ENCODE results near the gene RTP3.

The RTP3 gene

DNA sequence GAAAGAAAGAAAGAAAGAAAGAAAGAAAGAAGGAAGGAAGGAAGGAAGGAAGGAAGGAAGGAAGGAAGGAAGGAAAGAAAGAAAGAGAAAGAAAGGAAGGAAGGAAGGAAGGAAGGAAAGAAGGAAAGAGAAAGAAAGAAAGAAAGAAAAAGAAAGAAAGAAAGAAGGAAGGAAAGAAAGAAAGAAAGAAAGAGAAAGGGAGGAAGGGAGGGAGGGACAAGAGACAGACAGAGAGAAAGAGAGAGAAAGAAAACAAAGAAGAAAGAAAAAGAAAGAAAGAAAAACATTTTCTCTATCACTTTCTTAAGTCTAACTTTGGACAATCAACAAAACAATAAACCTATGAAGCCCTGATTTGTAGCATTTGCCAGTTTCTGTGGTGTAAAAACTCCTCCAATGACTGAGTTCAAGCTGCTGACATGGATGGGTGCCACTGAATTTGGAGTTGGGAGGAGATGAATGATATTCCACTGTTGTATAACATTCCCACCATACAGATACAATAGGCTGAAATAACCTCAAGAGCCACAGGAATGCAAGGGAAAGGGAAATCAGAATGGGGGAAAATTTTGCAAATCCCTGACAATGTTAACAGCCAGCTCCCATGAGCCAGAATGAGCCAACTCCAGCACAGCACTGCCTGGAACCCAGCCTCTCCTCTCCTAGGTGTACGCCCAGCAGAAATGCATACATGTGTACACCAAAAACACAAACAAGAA is 15.0 kb upstream of the RTP3 start:
- Histone ChIP-seq H3K27me3 (ENCODE audit: insufficient read depth, low read length) (no peaks in the 10 kb centered on the region), H3K9me3 (ENCODE audit: low read length) (no peaks in the 10 kb centered on the region), H3K79me2 (ENCODE audit: insufficient read depth, low read length) (no peaks in the 10 kb centered on the region), H3K9ac (ENCODE audit: low read length) (no peak overlapping the region), H3K27ac (ENCODE audit: low read depth, low read length, poor library complexity, severe bottlenecking) (no peak overlapping the region), H3K4me2 (ENCODE audit: low read length) (no peak overlapping the region), H3K4me1 (ENCODE audit: insufficient read depth, low read length, severe bottlenecking) (no peaks in the 10 kb centered on the region), H4K20me1 (ENCODE audit: insufficient read depth, low read length) (no peaks in the 10 kb centered on the region), H3F3A (ENCODE audit: insufficient read depth, low read length) (no peaks in the 10 kb centered on the region), H3K9me2 (ENCODE audit: low read depth, low read length) (no peaks in the 10 kb centered on the region), H3K36me3 (ENCODE audit: insufficient read depth, low read length) (no peaks in the 10 kb centered on the region), H2AFZ (ENCODE audit: low read length) (no peak overlapping the region), H3K4me3 (ENCODE audit: low read depth, low read length, poor library complexity, severe bottlenecking) (no peak overlapping the region)
- TF ChIP-seq, protein P1, sequence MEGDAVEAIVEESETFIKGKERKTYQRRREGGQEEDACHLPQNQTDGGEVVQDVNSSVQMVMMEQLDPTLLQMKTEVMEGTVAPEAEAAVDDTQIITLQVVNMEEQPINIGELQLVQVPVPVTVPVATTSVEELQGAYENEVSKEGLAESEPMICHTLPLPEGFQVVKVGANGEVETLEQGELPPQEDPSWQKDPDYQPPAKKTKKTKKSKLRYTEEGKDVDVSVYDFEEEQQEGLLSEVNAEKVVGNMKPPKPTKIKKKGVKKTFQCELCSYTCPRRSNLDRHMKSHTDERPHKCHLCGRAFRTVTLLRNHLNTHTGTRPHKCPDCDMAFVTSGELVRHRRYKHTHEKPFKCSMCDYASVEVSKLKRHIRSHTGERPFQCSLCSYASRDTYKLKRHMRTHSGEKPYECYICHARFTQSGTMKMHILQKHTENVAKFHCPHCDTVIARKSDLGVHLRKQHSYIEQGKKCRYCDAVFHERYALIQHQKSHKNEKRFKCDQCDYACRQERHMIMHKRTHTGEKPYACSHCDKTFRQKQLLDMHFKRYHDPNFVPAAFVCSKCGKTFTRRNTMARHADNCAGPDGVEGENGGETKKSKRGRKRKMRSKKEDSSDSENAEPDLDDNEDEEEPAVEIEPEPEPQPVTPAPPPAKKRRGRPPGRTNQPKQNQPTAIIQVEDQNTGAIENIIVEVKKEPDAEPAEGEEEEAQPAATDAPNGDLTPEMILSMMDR (IDR thresholded peaks at IDR 0.05; ENCODE audit: low read length), result no peak
- no peak for TF ChIP-seq EZH2 (IDR thresholded peaks at IDR 0.05; ENCODE audit: borderline replicate concordance, low read length)

DNA sequence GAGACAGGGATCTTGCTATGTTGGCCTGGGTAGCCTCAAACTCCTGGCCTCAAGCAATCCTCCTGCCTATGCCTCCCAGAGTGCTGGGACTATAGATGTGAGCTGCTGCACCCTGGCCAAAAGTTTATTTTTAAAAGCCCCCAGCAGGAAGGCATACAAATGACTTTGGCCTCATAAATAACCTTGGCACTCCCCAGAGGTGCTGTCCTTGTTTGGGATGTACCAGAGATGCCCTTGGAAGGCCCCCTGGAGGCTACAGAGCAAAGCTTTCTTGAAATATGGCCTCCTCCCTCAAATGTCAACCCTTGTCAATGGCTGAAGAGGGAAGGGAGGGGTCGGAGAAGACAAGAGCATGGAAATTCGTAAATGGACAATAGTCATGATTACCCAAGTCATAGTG is 14.0 kb upstream of the RTP3 start:
- Histone ChIP-seq H3K27ac (ENCODE audit: low read depth, low read length, poor library complexity, severe bottlenecking) (no peak overlapping the region), H2AFZ (ENCODE audit: low read length) (no peak overlapping the region), H3K9ac (ENCODE audit: low read length) (no peak overlapping the region), H3K4me3 (ENCODE audit: low read depth, low read length, poor library complexity, severe bottlenecking) (no peak overlapping the region), H3K27me3 (ENCODE audit: insufficient read depth, low read length) (no peaks in the 10 kb centered on the region), H3K79me2 (ENCODE audit: insufficient read depth, low read length) (no peaks in the 10 kb centered on the region), H3K36me3 (ENCODE audit: insufficient read depth, low read length) (no peaks in the 10 kb centered on the region), H3K4me2 (ENCODE audit: low read length) (no peak overlapping the region), H4K20me1 (ENCODE audit: insufficient read depth, low read length) (no peaks in the 10 kb centered on the region), H3K9me2 (ENCODE audit: low read depth, low read length) (no peaks in the 10 kb centered on the region), H3K4me1 (ENCODE audit: insufficient read depth, low read length, severe bottlenecking) (no peaks in the 10 kb centered on the region), H3K9me3 (ENCODE audit: low read length) (no peaks in the 10 kb centered on the region), H3F3A (ENCODE audit: insufficient read depth, low read length) (no peaks in the 10 kb centered on the region)
- TF ChIP-seq, protein P1 (IDR thresholded peaks at IDR 0.05; ENCODE audit: low read length), result no peak
- no peak for TF ChIP-seq EZH2 (IDR thresholded peaks at IDR 0.05; ENCODE audit: borderline replicate concordance, low read length)

DNA sequence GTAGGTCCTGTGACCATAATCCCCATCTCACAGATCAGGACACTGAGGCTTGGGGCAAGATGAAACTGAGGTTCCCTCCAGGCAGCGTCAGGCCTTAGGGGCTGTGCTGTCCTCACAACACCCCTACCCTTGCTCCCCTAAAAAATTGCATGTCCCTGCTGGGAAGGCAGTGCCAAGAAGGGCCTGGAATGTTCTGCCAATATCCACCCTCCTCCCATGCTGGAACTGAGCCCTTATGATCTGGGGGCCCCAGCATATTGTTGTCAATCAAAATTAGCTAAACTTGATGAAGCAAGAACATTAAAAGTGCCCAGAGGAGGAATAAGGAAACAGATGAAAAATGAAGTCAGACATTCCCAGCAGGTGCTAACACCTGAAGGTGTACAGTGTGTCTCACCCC is 13.4 kb upstream of the RTP3 start:
- Histone ChIP-seq H3K9ac (ENCODE audit: low read length) (no peak overlapping the region), H3K27me3 (ENCODE audit: insufficient read depth, low read length) (no peaks in the 10 kb centered on the region)

More for the DNA sequence above, 13.4 kb upstream of the RTP3 start:
- Histone ChIP-seq H3K9me2 (ENCODE audit: low read depth, low read length) (no peaks in the 10 kb centered on the region), H3K4me1 (ENCODE audit: insufficient read depth, low read length, severe bottlenecking) (no peaks in the 10 kb centered on the region), H3K79me2 (ENCODE audit: insufficient read depth, low read length) (no peaks in the 10 kb centered on the region), H3K36me3 (ENCODE audit: insufficient read depth, low read length) (no peaks in the 10 kb centered on the region), H2AFZ (ENCODE audit: low read length) (no peak overlapping the region), H3K9me3 (ENCODE audit: low read length) (no peaks in the 10 kb centered on the region), H3K4me2 (ENCODE audit: low read length) (no peak overlapping the region), H4K20me1 (ENCODE audit: insufficient read depth, low read length) (no peaks in the 10 kb centered on the region), H3F3A (ENCODE audit: insufficient read depth, low read length) (no peaks in the 10 kb centered on the region), H3K27ac (ENCODE audit: low read depth, low read length, poor library complexity, severe bottlenecking) (no peak overlapping the region), H3K4me3 (ENCODE audit: low read depth, low read length, poor library complexity, severe bottlenecking) (no peak overlapping the region)
- no peak for TF ChIP-seq EZH2 (IDR thresholded peaks at IDR 0.05; ENCODE audit: borderline replicate concordance, low read length)
- TF ChIP-seq, protein P1 (IDR thresholded peaks at IDR 0.05; ENCODE audit: low read length), result no peak
